Measurements from ENCODE around the gene BRPF1.

DNA sequence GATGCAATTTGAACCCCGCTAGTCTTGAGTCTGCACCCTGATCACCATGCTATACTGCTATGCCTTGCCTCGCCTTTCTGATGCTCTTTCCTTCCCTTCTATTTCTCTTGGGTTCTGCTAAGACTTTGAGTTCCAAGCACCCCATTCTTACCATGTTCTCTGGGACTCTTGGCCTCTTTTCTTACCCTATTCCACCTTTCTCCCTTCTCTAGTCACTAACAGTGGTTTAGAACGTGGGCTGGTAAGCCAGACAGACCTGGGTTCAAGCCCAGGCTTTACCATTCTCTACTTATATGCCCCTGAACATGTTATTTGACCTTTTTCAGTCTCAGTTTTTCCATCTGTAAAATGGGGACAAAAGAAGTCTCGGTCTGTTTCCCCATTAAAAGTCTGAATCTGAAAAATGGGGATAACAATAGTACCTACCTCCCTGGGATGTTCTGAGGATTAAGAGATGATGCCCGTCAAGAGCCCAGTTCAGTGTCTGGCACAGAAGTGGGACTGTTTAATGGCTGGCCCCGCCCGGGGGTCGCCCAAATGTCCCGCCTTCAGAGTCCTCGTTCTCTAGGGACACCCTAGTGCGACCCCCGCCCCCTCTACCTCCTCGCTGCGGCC, 60.4 kb downstream of the BRPF1 start:
- TF ChIP-seq EP300 (IDR thresholded peaks at IDR 0.05; ENCODE audit: borderline replicate concordance) (no peak), TAF1 (IDR thresholded peaks at IDR 0.05; ENCODE audit: low read depth) (no peak), CEBPB (IDR thresholded peaks at IDR 0.05) (no peak), YY1 (IDR thresholded peaks at IDR 0.05; ENCODE audit: low read depth) (no peak), TCF12 (IDR thresholded peaks at IDR 0.05; ENCODE audit: low read depth) (no peak), EGR1 (IDR thresholded peaks at IDR 0.05) (no peak), RAD21 (IDR thresholded peaks at IDR 0.05; ENCODE audit: low read depth) (no peak), TEAD4 (IDR thresholded peaks at IDR 0.05) (no peak)
- TF ChIP-seq, protein P1, sequence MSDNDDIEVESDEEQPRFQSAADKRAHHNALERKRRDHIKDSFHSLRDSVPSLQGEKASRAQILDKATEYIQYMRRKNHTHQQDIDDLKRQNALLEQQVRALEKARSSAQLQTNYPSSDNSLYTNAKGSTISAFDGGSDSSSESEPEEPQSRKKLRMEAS (IDR thresholded peaks at IDR 0.05) = no peak

Data from Ishikawa (cell line).